GM10248 (cell line): ENCODE measurements around the gene PTPRR.

ENCODE experiments used
- CTCF ChIA-PET: fragments of 300-600 bp; sonication (Branson Sonifier 250); formaldehyde crosslinking; extraction: SDS; loops from one replicate; lab custom pipeline; 2021; ENCODE audit warnings: antibody characterized with exemption; lab: Yijun Ruan, JAX
- POLR2A ChIA-PET: fragments of 350-650 bp; sonication (Branson Sonifier 250); formaldehyde crosslinking; extraction: SDS; loops from one replicate; lab custom pipeline; 2020; ENCODE audit warnings: antibody characterized with exemption; lab: Yijun Ruan, JAX
- DNase-seq: peaks from one replicate; pipeline ENCODE4 v3.0.0; 2012; ENCODE audit errors: extremely low spot score
- CTCF ChIP-seq: IDR thresholded peaks from 2 replicates; pipeline ENCODE4 v1.5.1; 2012; ENCODE audit warnings: mild to moderate bottlenecking, low read depth; ENCODE audit errors: extremely low read depth, missing control alignments, control extremely low read depth

The PTPRR gene

DNA sequence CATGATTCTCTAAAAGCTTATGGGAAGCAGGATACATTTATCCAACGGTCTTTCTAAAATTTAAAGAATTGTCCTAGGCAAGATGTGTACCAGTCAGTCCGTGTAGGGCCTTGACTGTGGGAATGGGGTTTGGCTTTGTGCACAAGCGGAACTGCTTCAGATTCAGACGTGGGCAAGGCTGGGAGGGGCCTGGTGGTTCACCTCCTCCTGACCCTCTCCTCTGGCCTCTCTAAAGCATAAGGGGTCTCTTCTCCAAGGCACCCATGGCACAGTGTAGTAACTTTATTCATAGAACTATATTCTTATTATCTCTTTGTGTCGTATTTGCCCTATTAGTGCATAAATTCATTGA, 162.1 kb downstream of the PTPRR start:
- ChIA-PET CTCF (interaction anchor here (1.3 kb wide), 1 partner anchor 25 kb away, joined by 4 read pairs; no protein-coding TSS in a partner anchor), POLR2A (no interaction called here)
- no peak for DNase-seq
- TF ChIP-seq CTCF: no peak

DNA sequence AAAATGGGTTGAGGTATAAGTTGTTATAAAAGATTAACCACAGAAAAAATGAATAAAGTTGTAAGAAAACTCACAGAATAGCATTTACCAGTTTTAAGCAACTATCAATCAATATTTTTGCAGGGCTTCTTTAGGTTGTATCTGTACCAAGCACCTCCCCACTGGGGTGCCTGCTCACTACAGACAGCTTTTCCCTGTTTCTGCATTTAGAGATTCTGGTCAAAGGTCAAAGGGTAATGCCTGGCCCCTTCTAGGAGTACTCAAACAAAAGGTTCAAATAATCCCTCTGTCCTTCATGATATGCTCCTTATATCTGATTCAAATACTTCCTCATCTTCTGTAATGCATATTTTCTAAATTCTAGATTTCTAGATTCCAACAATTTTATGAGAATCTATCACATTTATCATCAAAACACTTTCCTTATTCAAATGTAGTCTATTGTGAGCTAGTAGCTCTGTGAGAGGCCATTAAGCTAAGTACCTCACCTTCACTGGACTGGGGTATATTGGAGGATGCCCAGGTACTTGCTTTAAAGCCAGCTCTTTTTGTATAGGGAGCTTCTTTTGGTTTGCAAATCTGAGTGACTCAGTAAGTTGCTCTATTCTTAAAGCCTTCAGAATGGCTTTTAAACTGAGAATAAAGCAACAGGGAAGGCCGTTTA, 162.6 kb downstream of the PTPRR start:
- TF ChIP-seq CTCF: no peak
- no peak for DNase-seq
- CTCF ChIA-PET: interaction anchor here (0.8 to 1.3 kb wide), 2 partner anchors 12 to 26 kb away, joined by 3 to 4 read pairs; no protein-coding TSS in a partner anchor
- POLR2A ChIA-PET: no interaction called here

DNA sequence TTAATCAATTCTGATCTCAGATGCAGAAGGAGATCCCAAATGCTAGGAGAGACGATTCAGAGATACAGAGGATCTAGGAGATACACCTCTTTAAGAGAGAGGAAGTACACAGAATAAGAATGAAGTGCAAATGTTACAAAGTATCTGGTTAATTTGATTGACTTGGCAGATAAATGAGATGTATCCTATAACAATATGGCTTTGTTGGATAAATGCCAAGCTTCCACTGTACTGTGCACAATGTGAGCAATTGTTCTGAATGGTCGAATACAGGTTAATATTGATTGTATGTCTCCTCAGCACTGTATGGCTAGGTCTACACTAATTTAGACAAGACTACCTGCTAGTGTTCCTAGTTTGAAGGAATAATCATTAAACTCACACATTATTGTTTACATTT, 163.7 kb downstream of the PTPRR start:
- POLR2A ChIA-PET: no interaction called here
- no peak for DNase-seq
- no peak for TF ChIP-seq CTCF
- CTCF ChIA-PET: interaction anchor here (0.9 to 1.1 kb wide), 3 partner anchors 23 to 27 kb away, joined by 3 read pairs; no protein-coding TSS in a partner anchor

DNA sequence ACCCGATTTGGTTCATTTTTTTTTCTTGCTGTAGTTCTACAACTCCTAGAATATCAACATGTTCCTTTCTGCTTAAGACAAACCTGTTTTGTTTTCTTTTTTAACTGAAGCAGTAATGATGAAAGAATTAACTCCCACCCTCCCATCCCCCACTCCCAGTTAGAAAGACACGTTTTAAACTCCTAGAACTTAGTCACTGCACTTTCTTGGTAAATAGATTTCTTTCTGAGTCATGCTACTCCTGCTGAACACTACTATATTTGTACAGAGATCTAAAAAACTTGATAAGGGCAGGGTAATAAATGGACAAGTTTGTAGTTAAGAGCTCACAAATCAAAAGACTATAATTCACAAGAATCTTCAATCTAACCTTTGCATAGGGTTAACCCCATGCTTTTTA, 164.4 kb downstream of the PTPRR start:
- ChIA-PET POLR2A (no interaction called here), CTCF (interaction anchor here (0.9 to 1.1 kb wide), 4 partner anchors 9 to 27 kb away, joined by 3 read pairs; no protein-coding TSS in a partner anchor)
- DNase-seq: no peak
- no peak for TF ChIP-seq CTCF

GRCh38 chr12:70754330-70754741, 166.2 kb downstream of the PTPRR start:
- CTCF ChIA-PET: no interaction called here
- DNase-seq: no peak
- TF ChIP-seq CTCF: no peak
- POLR2A ChIA-PET: no interaction called here

- no peak for DNase-seq
- TF ChIP-seq CTCF: no peak
- ChIA-PET POLR2A (no interaction called here), CTCF (interaction anchor here (1.3 kb wide), 1 partner anchor 14 kb away, joined by 3 read pairs; no protein-coding TSS in a partner anchor)
These were observed 168.2 kb downstream of the PTPRR start for GRCh38 chr12:70752327-70752726.
